GM12891 (cell line): ENCODE measurements around the gene RYR3.

ENCODE experiments used
- PAX5 ChIP-seq: IDR thresholded peaks from 2 replicates; pipeline ENCODE4 v1.6.1; 2011; ENCODE audit warnings: low read length, moderate library complexity, mild to moderate bottlenecking; ENCODE audit not compliant: insufficient read depth, severe bottlenecking
- POLR2A ChIP-seq: IDR thresholded peaks from 2 replicates; pipeline ENCODE4 v1.6.1; 2011; ENCODE audit warnings: low read depth, low read length, control low read depth
- POLR2AphosphoS5 ChIP-seq: IDR thresholded peaks from 2 replicates; pipeline ENCODE4 v1.6.1; 2011; ENCODE audit warnings: low read depth, low read length, control low read depth
- SPI1 ChIP-seq: IDR thresholded peaks from 2 replicates; pipeline ENCODE4 v1.6.1; 2011; ENCODE audit warnings: low read depth, low read length, control low read depth

DNA sequence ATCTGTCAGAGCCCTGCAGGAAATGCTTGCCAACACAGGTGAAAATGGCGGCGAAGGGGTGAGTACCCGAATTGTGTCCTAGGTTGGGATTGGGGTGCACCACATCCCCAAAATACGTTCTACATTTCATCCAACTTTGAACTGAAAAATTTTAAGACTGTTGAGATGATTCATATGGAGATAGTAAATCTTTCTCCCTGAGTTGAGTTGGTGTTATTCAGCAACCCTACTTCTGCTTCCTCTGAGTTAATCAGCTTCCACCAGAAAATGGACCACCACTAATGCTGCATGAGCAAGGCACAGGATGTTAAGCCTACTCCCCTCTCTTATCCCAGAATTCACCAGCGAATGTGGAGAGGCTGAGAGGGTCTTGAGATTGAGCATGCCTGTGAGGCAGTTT, 192.9 kb downstream of the RYR3 start:
- TF ChIP-seq POLR2AphosphoS5 (no peak), POLR2A (no peak), SPI1 (no peak), PAX5 (no peak)
